Keratinocyte (primary cell): ENCODE data around the gene DACH1. TPM values are rescaled to one million over a fixed set of nuclear protein-coding genes. Genes with fewer than 3 reads are reported as not detected.

Experiments
- DNase-seq: peaks from one replicate; pipeline ENCODE4 v3.0.0-alpha.2; 2011; ENCODE audit warnings: low read depth, missing footprints, low spot score
- FAIRE-seq: peaks from 2 replicates; lab custom pipeline; 2011; peaks lifted over from hg19 to GRCh38; lab: Jason Lieb, UNC
- H2AFZ ChIP-seq: 2 replicates; pipeline ENCODE4 v1.6.0; 2012; ENCODE audit warnings: low read length, control low read depth, inconsistent platforms; ENCODE audit not compliant: control insufficient read depth
- H3K27ac ChIP-seq: 2 replicates; pipeline ENCODE4 v1.5.1; 2011; ENCODE audit warnings: low read length; ENCODE audit not compliant: control insufficient read depth, insufficient read depth
- H3K27me3 ChIP-seq: 3 replicates; pipeline ENCODE4 v1.6.0; 2011; ENCODE audit warnings: low read length; ENCODE audit not compliant: control insufficient read depth, insufficient read depth; ENCODE audit errors: extremely low read depth
- H3K36me3 ChIP-seq, 2 experiments: 2 replicates in 1 of 2; 3 replicates in 1 of 2; pipeline ENCODE4 v1.5.1; 2011; ENCODE audit warnings: low read length in 2 of 2, mild to moderate bottlenecking in 1 of 2; ENCODE audit not compliant: control insufficient read depth in 2 of 2, insufficient read depth in 2 of 2; ENCODE audit errors: extremely low read depth in 1 of 2
- H3K4me1 ChIP-seq: 3 replicates; pipeline ENCODE4 v1.5.1; 2011; ENCODE audit warnings: low read length; ENCODE audit not compliant: control insufficient read depth, insufficient read depth; ENCODE audit errors: extremely low read depth
- H3K4me2 ChIP-seq: 3 replicates; pipeline ENCODE4 v1.6.0; 2011; ENCODE audit warnings: low read depth, low read length; ENCODE audit not compliant: control insufficient read depth, insufficient read depth; ENCODE audit errors: extremely low read depth
- H3K4me3 ChIP-seq, 3 experiments: fragments of 200-600 bp in 1 of 3; sonication (generic) in 1 of 3; 2 replicates in 2 of 3; 3 replicates in 1 of 3; pipeline ENCODE4 v1.5.1; 2011 to 2016; ENCODE audit warnings: low read length in 3 of 3, mild to moderate bottlenecking in 3 of 3, control low read depth in 2 of 3, inconsistent platforms in 1 of 3, low read depth in 1 of 3, mixed read lengths in 1 of 3, mixed run types in 1 of 3, moderate library complexity in 1 of 3; ENCODE audit not compliant: control insufficient read depth in 2 of 3, insufficient read depth in 2 of 3; ENCODE audit errors: extremely low read depth in 1 of 3
- H3K79me2 ChIP-seq: 2 replicates; pipeline ENCODE4 v1.6.0; 2012; ENCODE audit warnings: low read length; ENCODE audit not compliant: control insufficient read depth, insufficient read depth
- H3K9ac ChIP-seq: 3 replicates; pipeline ENCODE4 v1.6.0; 2011; ENCODE audit warnings: low read length; ENCODE audit not compliant: control insufficient read depth, insufficient read depth; ENCODE audit errors: extremely low read depth
- H3K9me1 ChIP-seq: 3 replicates; pipeline ENCODE4 v1.6.0; 2011; ENCODE audit warnings: low read length; ENCODE audit not compliant: control insufficient read depth, insufficient read depth; ENCODE audit errors: extremely low read depth
- H3K9me3 ChIP-seq: 2 replicates; pipeline ENCODE4 v1.5.1; 2012; ENCODE audit warnings: low read depth, low read length; ENCODE audit not compliant: control insufficient read depth
- H4K20me1 ChIP-seq: 3 replicates; pipeline ENCODE4 v1.6.0; 2011; ENCODE audit warnings: low read length; ENCODE audit not compliant: control insufficient read depth, insufficient read depth; ENCODE audit errors: extremely low read depth
- CTCF ChIP-seq, 3 experiments: IDR thresholded peaks in 1 of 3; conservative IDR thresholded peaks in 1 of 3; optimal IDR thresholded peaks in 1 of 3; 2 replicates in 2 of 3; 3 replicates in 1 of 3; pipeline versions ENCODE3 to v1.5.1; 2011; ENCODE audit warnings: low read length in 3 of 3, mild to moderate bottlenecking in 3 of 3, moderate library complexity in 2 of 3, control low read depth in 1 of 3, inconsistent platforms in 1 of 3; ENCODE audit not compliant: insufficient read depth in 2 of 3; ENCODE audit errors: extremely low read depth in 1 of 3
- EZH2 ChIP-seq: IDR thresholded peaks from one replicate; pipeline ENCODE4 v1.6.1; 2012; ENCODE audit warnings: inconsistent platforms, mild to moderate bottlenecking, low read length, moderate library complexity
- dilution Hi-C: fragments of 300-500 bp; cut with MboI; formaldehyde crosslinking; loops from one replicate; pipeline ENCODE4 v1.7.0; 2020; ENCODE audit warnings: low sequenced_read_pairs; ENCODE audit not compliant: extremely low pct_ligation_motif_present
- polyA plus RNA-seq, 5 experiments: library from polyadenylated mRNA; depleted of rRNA in 3 of 5; stranded (reverse) in 3 of 5; stranded (forward) in 1 of 5; unstranded in 1 of 5; fragments of >200 nt; gene quantifications; 1 replicate in 1 of 5; 2 replicates in 3 of 5; 3 replicates in 1 of 5; pipeline versions ENCODE4 v1.2.1 to v1.2.3, GENCODE V29; 2011 to 2012; ENCODE audit warnings: missing spikeins in 2 of 5, low read depth in 1 of 5, low replicate concordance in 1 of 5

The DACH1 gene
- polyA plus RNA-seq, 1 donor (not counting 4 experiments of a cell fraction or from before 2014, with no cell fraction given): not detected

- Histone ChIP-seq H3K9ac (no peak overlapping the region), H3K36me3 (no peaks in the 10 kb centered on the region), H3K4me2 (no peak overlapping the region), H3K4me3 (no peak overlapping the region), H3K9me3 (no peaks in the 10 kb centered on the region), H3K27me3 (no peaks in the 10 kb centered on the region), H4K20me1 (no peaks in the 10 kb centered on the region), H3K9me1 (no peaks in the 10 kb centered on the region), H3K27ac (no peak overlapping the region), H3K79me2 (no peaks in the 10 kb centered on the region), H3K4me1 (no peaks in the 10 kb centered on the region), H2AFZ (no peak overlapping the region)
- dilution Hi-C loops: no loop called here
- DNase-seq (no peak), FAIRE-seq (no peak)
- no peak for TF ChIP-seq EZH2
- no peak for TF ChIP-seq CTCF (optimal IDR thresholded peaks at IDR 0.05 in 1 of 3, IDR thresholded peaks at IDR 0.05 in 1 of 3, conservative IDR thresholded peaks at IDR 0.05 in 1 of 3; ENCODE audit: extremely low read depth in 1 of 3, insufficient read depth in 2 of 3, low read length in 3 of 3)
Measured at GRCh38 chr13:71702253-71702652, 164.8 kb downstream of the DACH1 start.

GRCh38 chr13:71701741-71702140, 165.3 kb downstream of the DACH1 start:
- Histone ChIP-seq H3K9me3 (no peaks in the 10 kb centered on the region), H2AFZ (no peak overlapping the region), H3K36me3 (no peaks in the 10 kb centered on the region), H4K20me1 (no peaks in the 10 kb centered on the region), H3K79me2 (no peaks in the 10 kb centered on the region), H3K27ac (no peak overlapping the region), H3K4me2 (no peak overlapping the region), H3K9me1 (no peaks in the 10 kb centered on the region), H3K27me3 (no peaks in the 10 kb centered on the region), H3K4me3 (no peak overlapping the region), H3K9ac (no peak overlapping the region), H3K4me1 (no peaks in the 10 kb centered on the region)
- TF ChIP-seq CTCF (optimal IDR thresholded peaks at IDR 0.05 in 1 of 3, IDR thresholded peaks at IDR 0.05 in 1 of 3, conservative IDR thresholded peaks at IDR 0.05 in 1 of 3; ENCODE audit: extremely low read depth in 1 of 3, insufficient read depth in 2 of 3, low read length in 3 of 3) (no peak), EZH2 (no peak)
- FAIRE-seq: no peak
- DNase-seq: no peak
- dilution Hi-C loops: no loop called here
